ENCODE measurements around the gene SPARCL1. TPM values are rescaled to one million over a fixed set of nuclear protein-coding genes. Genes with fewer than 3 reads are reported as not detected.

The SPARCL1 gene
- total and polyA plus RNA-seq, 9 of the 15 experiments (the other 6 are each of a cell fraction or from before 2014, with no cell fraction given): 0.03 to 0.71 (median 0.05) TPM; not detected in 3

GRCh38 chr4:87451537-87451936 lies 77.6 kb downstream of the SPARCL1 start:
- in situ Hi-C loops (cut with MboI) (loop anchor here (10.0 kb wide), 1 partner anchor 547 kb away; no protein-coding TSS in a partner anchor), intact Hi-C loops (cut with micrococcal nuclease) (no loop called here)
- Histone ChIP-seq H3K4me2 (ENCODE audit: insufficient read depth, low read length) (no peak overlapping the region), H3K4me3 (no peak overlapping the region), H3K9ac (ENCODE audit: insufficient read depth in 1 of 2, low read depth in 2 of 2, low read length in 2 of 2) (no peak overlapping the region), H3K4me1 (replicated peaks in 1 of 2; ENCODE audit: control insufficient read depth in 2 of 2, insufficient read depth in 2 of 2, low read length in 2 of 2) (no peaks in the 10 kb centered on the region), H3K9me3 (replicated peaks; ENCODE audit: control insufficient read depth, insufficient read depth, low read depth, low read length) (no peaks in the 10 kb centered on the region), H2AFZ (ENCODE audit: low read depth, low read length) (no peak overlapping the region), H3K36me3 (ENCODE audit: control insufficient read depth, insufficient read depth, low read length) (peaks cover 26% of the 10 kb centered on the region; the same call in 1 of the 3 replicates), H3K27ac (ENCODE audit: extremely low read depth, low read depth, low read length) (no peak overlapping the region), H3K9me1 (ENCODE audit: control insufficient read depth, insufficient read depth, low read length) (no peaks in the 10 kb centered on the region), H3K79me2 (ENCODE audit: control insufficient read depth, insufficient read depth, low read length) (no peaks in the 10 kb centered on the region), H4K20me1 (replicated peaks; ENCODE audit: control insufficient read depth, insufficient read depth, low read length) (no peaks in the 10 kb centered on the region), H3K27me3 (ENCODE audit: control insufficient read depth in 2 of 2, insufficient read depth in 2 of 2, low read length in 2 of 2) (no peaks in the 10 kb centered on the region)
- no peak for ATAC-seq
- no peak for TF ChIP-seq HIVEP1 (CRISPR knock-in tag; IDR thresholded peaks at IDR 0.05)
- TF ChIP-seq ZFP36 (IDR thresholded peaks at IDR 0.05; ENCODE audit: low read depth, low read length, partially characterized antibody): no peak
- TF ChIP-seq MLLT1 (IDR thresholded peaks at IDR 0.05): no peak
- no peak for TF ChIP-seq MYNN (IDR thresholded peaks at IDR 0.05)
- TF ChIP-seq MYNN (CRISPR knock-in tag; IDR thresholded peaks at IDR 0.05): no peak
- no peak for TF ChIP-seq XRCC4 (IDR thresholded peaks at IDR 0.05; ENCODE audit: extremely low read depth, insufficient read depth, insufficient read length)
- TF ChIP-seq USF1 (CRISPR knock-in tag; IDR thresholded peaks at IDR 0.05): no peak
- TF ChIP-seq ZFX (CRISPR knock-in tag; IDR thresholded peaks at IDR 0.05): no peak
- no peak for TF ChIP-seq RFX1 (IDR thresholded peaks at IDR 0.05)
- TF ChIP-seq ZNF511 (CRISPR knock-in tag; IDR thresholded peaks at IDR 0.05): no peak
- TF ChIP-seq CREM (IDR thresholded peaks at IDR 0.05; ENCODE audit: low read depth): no peak
- no peak for TF ChIP-seq OTX1 (CRISPR knock-in tag; IDR thresholded peaks at IDR 0.05)
- TF ChIP-seq E2F6 (IDR thresholded peaks at IDR 0.05; ENCODE audit: borderline replicate concordance in 1 of 2, extremely low read depth in 1 of 2, insufficient read depth in 1 of 2, insufficient read length in 1 of 2, low read depth in 1 of 2, low read length in 1 of 2, poor library complexity in 1 of 2, severe bottlenecking in 1 of 2): no peak
- TF ChIP-seq HEY1 (CRISPR knock-in tag; IDR thresholded peaks at IDR 0.05; ENCODE audit: borderline replicate concordance): no peak
- TF ChIP-seq YY1 (IDR thresholded peaks at IDR 0.05; ENCODE audit: borderline replicate concordance in 1 of 3, control insufficient read depth in 1 of 3, extremely low read depth in 1 of 3, insufficient read depth in 3 of 3, insufficient read length in 1 of 3, insufficient replicate concordance in 2 of 3, low read depth in 1 of 3, low read length in 2 of 3): no peak
- no peak for TF ChIP-seq ELF1 (tag; IDR thresholded peaks at IDR 0.05)
- no peak for TF ChIP-seq KLF16 (IDR thresholded peaks at IDR 0.05)
- TF ChIP-seq IRF2 (CRISPR knock-in tag; IDR thresholded peaks at IDR 0.05): no peak
- ChIA-PET CTCF (ENCODE audit: low intra/inter-chr PET ratio) (no interaction called here), POLR2A (interaction anchor here (0.6 kb wide), 1 partner anchor 220 kb away, joined by 3 read pairs; no protein-coding TSS in a partner anchor)
- FAIRE-seq: no peak
- no peak for DNase-seq (ENCODE audit: extremely low read depth in 1 of 4, low spot score in 3 of 4)
- BruUV-seq (replicated peaks): no TSS peak

Data from K562 (cell line).